OCI-LY7 (cell line): ENCODE data around the gene WWTR1. TPM values are rescaled to one million over a fixed set of nuclear protein-coding genes. Genes with fewer than 3 reads are reported as not detected.

Experiments
- BruUV-seq: library from RNA; stranded (reverse); fragments of 400-500 nt; replicated peaks from 2 replicates; lab custom pipeline; 2021; lab: Mats Ljungman, UMichigan
- CTCF ChIA-PET: fragments of 300-600 bp; sonication (Branson Sonifier 250); formaldehyde crosslinking; loops from one replicate; lab custom pipeline; 2022; ENCODE audit warnings: antibody characterized with exemption; ENCODE audit not compliant: unreplicated experiment; lab: Charles Lee
- POLR2A ChIA-PET: fragments of 300-600 bp; sonication (Branson Sonifier 250); formaldehyde crosslinking; loops from one replicate; lab custom pipeline; 2022; ENCODE audit warnings: antibody characterized with exemption; lab: Charles Lee
- DNase-seq: peaks from one replicate; pipeline ENCODE4 v3.0.0-alpha.2; 2015; ENCODE audit warnings: low spot score
- H2AFZ ChIP-seq: fragments of 200-600 bp; sonication (generic), shearing (Covaris generic); 2 replicates; pipeline ENCODE4 v1.6.1; 2014; ENCODE audit warnings: mild to moderate bottlenecking, antibody characterized with exemption, low read length, moderate library complexity
- H3K27ac ChIP-seq: fragments of 200-600 bp; sonication (generic); 2 replicates; pipeline ENCODE4 v1.5.1; 2014; ENCODE audit warnings: mixed run types, low read depth, mild to moderate bottlenecking, moderate library complexity, low read length, inconsistent platforms; ENCODE audit not compliant: poor library complexity, severe bottlenecking
- H3K36me3 ChIP-seq: fragments of 200-600 bp; sonication (generic); 2 replicates; pipeline ENCODE4 v1.6.1; 2014; ENCODE audit warnings: mild to moderate bottlenecking, antibody characterized with exemption, low read length, moderate library complexity, mixed read lengths; ENCODE audit not compliant: insufficient read depth
- H3K4me1 ChIP-seq: fragments of 200-600 bp; sonication (generic); 2 replicates; pipeline ENCODE4 v1.5.1; 2014; ENCODE audit warnings: mild to moderate bottlenecking, low read length; ENCODE audit not compliant: insufficient read depth, poor library complexity, severe bottlenecking
- H3K4me2 ChIP-seq: fragments of 200-600 bp; sonication (generic); 2 replicates; pipeline ENCODE4 v1.6.1; 2014; ENCODE audit warnings: mild to moderate bottlenecking, low read length
- H3K4me3 ChIP-seq: fragments of 200-600 bp; sonication (generic); 2 replicates; pipeline ENCODE4 v1.5.1; 2014; ENCODE audit warnings: mild to moderate bottlenecking, low read depth, low read length; ENCODE audit not compliant: poor library complexity, severe bottlenecking
- H3K79me2 ChIP-seq: fragments of 200-600 bp; sonication (generic); 2 replicates; pipeline ENCODE4 v1.6.1; 2016; ENCODE audit warnings: low read depth, mild to moderate bottlenecking, low read length, moderate library complexity, mixed read lengths; ENCODE audit not compliant: insufficient read depth
- H3K9me2 ChIP-seq: fragments of 200-600 bp; sonication (generic); 2 replicates; pipeline ENCODE4 v1.6.1; 2016; ENCODE audit warnings: mild to moderate bottlenecking, low read length, mixed read lengths; ENCODE audit not compliant: insufficient read depth
- H3K9me3 ChIP-seq: fragments of 200-600 bp; sonication (generic); 2 replicates; pipeline ENCODE4 v1.6.1; 2014; ENCODE audit warnings: mild to moderate bottlenecking, mixed run types, low read length, mixed read lengths
- H4K20me1 ChIP-seq: fragments of 200-600 bp; sonication (generic); 2 replicates; pipeline ENCODE4 v1.6.1; 2014; ENCODE audit warnings: mild to moderate bottlenecking, antibody characterized with exemption, low read length, moderate library complexity, mixed read lengths; ENCODE audit not compliant: insufficient read depth
- EZH2phosphoT487 ChIP-seq: fragments of 200-600 bp; sonication (generic); IDR thresholded peaks from 2 replicates; pipeline ENCODE4 v1.6.1; 2018; ENCODE audit warnings: low read depth, borderline replicate concordance, mild to moderate bottlenecking, mixed run types, antibody characterized with exemption, low read length, moderate library complexity, mixed read lengths
- intact Hi-C: fragments of 100-400 bp; cut with micrococcal nuclease; formaldehyde crosslinking; loops from one replicate; pipeline ENCODE4 v1.10.0; 2022; ENCODE audit not compliant: unreplicated experiment
- total RNA-seq, 2 experiments: library from RNA; depleted of rRNA in 1 of 2; stranded (reverse); fragments of >200 nt in 1 of 2; shearing (Covaris generic) in 1 of 2; gene quantifications; 2 replicates each; pipeline ENCODE4 v1.2.3, GENCODE V29; 2014 to 2022
- TF ChIP-seq, protein P1 (sequence below): fragments of 200-600 bp; sonication (generic); conservative IDR thresholded peaks from 2 replicates; pipeline ENCODE4 v1.5.1; 2014; ENCODE audit warnings: mild to moderate bottlenecking, antibody characterized with exemption, low read length, moderate library complexity, mixed read lengths

The WWTR1 gene
- total RNA-seq, 2 experiments from 2014 or later: 0.15 TPM; not detected in 1

DNA sequence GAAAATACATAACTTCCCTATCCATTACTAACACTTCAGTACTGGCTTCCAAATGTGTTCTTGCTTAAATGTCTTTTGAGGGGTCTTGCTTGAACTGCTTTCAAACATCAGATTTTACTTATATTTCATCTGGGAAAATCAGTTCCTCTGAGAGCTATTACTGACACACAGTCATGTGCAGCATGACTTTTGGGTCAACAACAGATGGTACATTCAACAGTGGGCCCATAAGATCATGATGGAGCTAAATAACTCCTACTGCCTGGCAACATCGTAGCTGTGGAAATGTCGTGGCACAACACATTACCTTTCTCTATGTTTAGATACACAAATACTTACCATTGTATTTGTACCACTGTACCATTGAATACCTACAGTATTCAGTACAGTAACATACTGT, 43.8 kb downstream of the WWTR1 start:
- ChIA-PET CTCF (no interaction called here), POLR2A (interaction anchor here (0.7 to 1.3 kb wide), 2 partner anchors 14 to 27 kb away, joined by 3 read pairs; no protein-coding TSS in a partner anchor)
- H3K79me2 ChIP-seq: no peaks in the 10 kb centered on the region
- no peak overlapping the region for H3K27ac ChIP-seq
- H3K9me3 ChIP-seq: no peaks in the 10 kb centered on the region
- no peak overlapping the region for H3K4me2 ChIP-seq
- TF ChIP-seq, protein P1, sequence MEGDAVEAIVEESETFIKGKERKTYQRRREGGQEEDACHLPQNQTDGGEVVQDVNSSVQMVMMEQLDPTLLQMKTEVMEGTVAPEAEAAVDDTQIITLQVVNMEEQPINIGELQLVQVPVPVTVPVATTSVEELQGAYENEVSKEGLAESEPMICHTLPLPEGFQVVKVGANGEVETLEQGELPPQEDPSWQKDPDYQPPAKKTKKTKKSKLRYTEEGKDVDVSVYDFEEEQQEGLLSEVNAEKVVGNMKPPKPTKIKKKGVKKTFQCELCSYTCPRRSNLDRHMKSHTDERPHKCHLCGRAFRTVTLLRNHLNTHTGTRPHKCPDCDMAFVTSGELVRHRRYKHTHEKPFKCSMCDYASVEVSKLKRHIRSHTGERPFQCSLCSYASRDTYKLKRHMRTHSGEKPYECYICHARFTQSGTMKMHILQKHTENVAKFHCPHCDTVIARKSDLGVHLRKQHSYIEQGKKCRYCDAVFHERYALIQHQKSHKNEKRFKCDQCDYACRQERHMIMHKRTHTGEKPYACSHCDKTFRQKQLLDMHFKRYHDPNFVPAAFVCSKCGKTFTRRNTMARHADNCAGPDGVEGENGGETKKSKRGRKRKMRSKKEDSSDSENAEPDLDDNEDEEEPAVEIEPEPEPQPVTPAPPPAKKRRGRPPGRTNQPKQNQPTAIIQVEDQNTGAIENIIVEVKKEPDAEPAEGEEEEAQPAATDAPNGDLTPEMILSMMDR: no peak
- TF ChIP-seq EZH2phosphoT487: no peak
- no peaks in the 10 kb centered on the region for H3K9me2 ChIP-seq
- H4K20me1 ChIP-seq: no peaks in the 10 kb centered on the region
- intact Hi-C loops: loop anchor here (10.0 kb wide), 1 partner anchor 489 kb away; the partner anchor contains the start of gene HPS3
- no peak overlapping the region for H3K4me3 ChIP-seq
- H3K4me1 ChIP-seq: no peaks in the 10 kb centered on the region
- no TSS peak for BruUV-seq
- H3K36me3 ChIP-seq: no peaks in the 10 kb centered on the region
- DNase-seq: no peak
- no peak overlapping the region for H2AFZ ChIP-seq

DNA sequence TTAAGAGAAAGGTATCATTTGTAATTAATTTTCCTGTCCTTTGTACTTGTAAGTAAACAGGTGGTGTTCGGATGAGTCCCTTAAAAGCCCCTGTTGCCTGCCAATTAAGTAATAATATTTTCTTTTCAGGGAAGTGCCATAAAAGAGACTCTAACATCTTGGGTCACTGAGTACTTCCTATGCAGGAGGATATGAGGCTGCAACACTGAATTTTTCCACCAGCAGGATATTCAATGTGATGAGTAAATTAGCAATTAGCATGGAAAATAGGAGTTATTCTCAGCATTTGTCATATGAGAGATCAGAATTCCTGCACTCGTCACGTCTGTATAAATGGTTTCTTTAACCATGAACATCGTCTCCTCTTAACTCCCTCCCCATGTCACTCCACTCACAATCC, 45.4 kb downstream of the WWTR1 start:
- intact Hi-C loops: loop anchor here (10.0 kb wide), 1 partner anchor 488 kb away; the partner anchor contains the start of gene HPS3
- Histone ChIP-seq H3K4me1 (no peaks in the 10 kb centered on the region), H3K79me2 (no peaks in the 10 kb centered on the region), H3K4me3 (no peak overlapping the region), H4K20me1 (no peaks in the 10 kb centered on the region), H3K36me3 (no peaks in the 10 kb centered on the region), H2AFZ (no peak overlapping the region), H3K4me2 (no peak overlapping the region), H3K9me2 (no peaks in the 10 kb centered on the region), H3K9me3 (no peaks in the 10 kb centered on the region), H3K27ac (no peak overlapping the region)
- ChIA-PET CTCF (no interaction called here), POLR2A (no interaction called here)
- TF ChIP-seq EZH2phosphoT487: no peak
- TF ChIP-seq, protein P1: no peak
- DNase-seq: no peak
- BruUV-seq: no TSS peak

DNA sequence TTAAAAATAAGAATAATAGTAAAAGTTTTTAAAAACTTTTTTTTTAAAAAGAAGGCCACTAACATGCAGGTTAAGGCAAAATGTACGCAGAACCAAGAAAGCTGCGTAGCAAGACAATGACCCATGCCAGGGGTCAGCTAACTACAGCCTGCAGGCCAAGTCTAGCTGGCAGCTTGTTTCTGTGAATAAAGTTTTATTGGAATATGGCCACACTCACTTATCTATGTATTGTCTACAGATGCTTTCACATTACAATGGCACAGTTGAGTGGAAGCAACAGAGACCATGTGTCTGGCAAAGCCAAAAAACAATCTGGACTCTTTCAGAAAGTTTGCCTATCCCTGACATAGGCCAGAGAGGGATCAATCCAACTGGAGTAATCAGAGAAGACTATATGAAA, 46.7 kb downstream of the WWTR1 start:
- no peak for DNase-seq
- Histone ChIP-seq H3K4me2 (no peak overlapping the region), H3K4me1 (no peaks in the 10 kb centered on the region), H3K79me2 (no peaks in the 10 kb centered on the region), H3K27ac (no peak overlapping the region), H3K4me3 (no peak overlapping the region), H4K20me1 (no peaks in the 10 kb centered on the region), H3K36me3 (no peaks in the 10 kb centered on the region), H2AFZ (no peak overlapping the region), H3K9me3 (no peaks in the 10 kb centered on the region), H3K9me2 (no peaks in the 10 kb centered on the region)
- intact Hi-C loops: loop anchor here (10.0 kb wide), 1 partner anchor 486 kb away; the partner anchor contains the start of gene HPS3
- TF ChIP-seq, protein P1: no peak
- TF ChIP-seq EZH2phosphoT487: no peak
- no TSS peak for BruUV-seq
- ChIA-PET POLR2A (interaction anchor here (0.9 kb wide), 1 partner anchor 14 kb away, joined by 3 read pairs; no protein-coding TSS in a partner anchor), CTCF (interaction anchor here (0.6 kb wide), 1 partner anchor 655 kb away, joined by 3 read pairs; no protein-coding TSS in a partner anchor)
